ENCODE data around the gene NR1H4. TPM values are rescaled to one million over a fixed set of nuclear protein-coding genes. Genes with fewer than 3 reads are reported as not detected.
"Not testable (repeated sequence)": the region's sequence is repeated elsewhere in the genome, so short reads cannot be mapped to it uniquely, and the experiment has no call there.

NR1H4 gene
- total RNA-seq, 2 donors from 2014 or later = 2.2 to 20.5 TPM

DNA sequence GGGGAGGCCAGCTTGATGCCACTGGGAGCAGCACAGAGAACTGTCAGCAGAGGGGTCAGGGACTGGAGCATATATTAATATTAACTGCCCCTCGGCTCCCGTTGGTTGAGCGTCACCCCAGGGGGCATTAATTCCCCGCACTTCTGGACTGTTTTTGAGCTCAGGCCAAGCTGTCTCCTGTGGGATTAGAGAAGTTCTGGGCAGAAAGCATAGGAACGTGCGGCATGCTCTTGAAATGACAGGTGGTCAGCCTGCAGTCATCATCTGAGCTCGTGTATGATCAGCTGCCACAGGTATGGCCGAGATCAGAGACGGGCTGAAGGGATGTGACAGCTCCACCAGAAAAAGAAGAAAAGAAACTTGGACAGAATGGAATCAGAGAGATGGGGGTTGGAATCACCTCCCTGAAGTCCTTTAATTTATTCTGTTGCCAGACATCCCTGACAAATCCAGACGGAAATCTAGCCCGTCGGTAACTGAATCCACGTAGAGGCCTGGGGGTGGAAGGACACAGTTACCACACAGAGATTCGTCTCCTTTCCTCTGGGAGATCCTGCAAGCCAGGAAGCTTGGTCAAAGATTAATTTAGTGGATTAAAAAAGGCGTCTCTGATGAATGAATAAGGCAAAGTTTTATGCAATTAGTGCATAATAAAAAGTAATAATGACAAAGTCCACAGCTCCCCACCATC lies 23.6 kb downstream of the NR1H4 start:
- DNase-seq = no peak
- Histone ChIP-seq H3K27me3 (no peaks in the 10 kb centered on the region), H3K9ac (ENCODE audit: low read depth in 2 of 2, low read length in 2 of 2) (no peak overlapping the region), H3K9me3 (no peaks in the 10 kb centered on the region), H3K27ac (no peak overlapping the region), H3K4me1 (no peaks in the 10 kb centered on the region), H3K36me3 (no peaks in the 10 kb centered on the region), H3K4me3 (no peak overlapping the region)
- TF ChIP-seq, protein P1, sequence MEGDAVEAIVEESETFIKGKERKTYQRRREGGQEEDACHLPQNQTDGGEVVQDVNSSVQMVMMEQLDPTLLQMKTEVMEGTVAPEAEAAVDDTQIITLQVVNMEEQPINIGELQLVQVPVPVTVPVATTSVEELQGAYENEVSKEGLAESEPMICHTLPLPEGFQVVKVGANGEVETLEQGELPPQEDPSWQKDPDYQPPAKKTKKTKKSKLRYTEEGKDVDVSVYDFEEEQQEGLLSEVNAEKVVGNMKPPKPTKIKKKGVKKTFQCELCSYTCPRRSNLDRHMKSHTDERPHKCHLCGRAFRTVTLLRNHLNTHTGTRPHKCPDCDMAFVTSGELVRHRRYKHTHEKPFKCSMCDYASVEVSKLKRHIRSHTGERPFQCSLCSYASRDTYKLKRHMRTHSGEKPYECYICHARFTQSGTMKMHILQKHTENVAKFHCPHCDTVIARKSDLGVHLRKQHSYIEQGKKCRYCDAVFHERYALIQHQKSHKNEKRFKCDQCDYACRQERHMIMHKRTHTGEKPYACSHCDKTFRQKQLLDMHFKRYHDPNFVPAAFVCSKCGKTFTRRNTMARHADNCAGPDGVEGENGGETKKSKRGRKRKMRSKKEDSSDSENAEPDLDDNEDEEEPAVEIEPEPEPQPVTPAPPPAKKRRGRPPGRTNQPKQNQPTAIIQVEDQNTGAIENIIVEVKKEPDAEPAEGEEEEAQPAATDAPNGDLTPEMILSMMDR (IDR thresholded peaks at IDR 0.05) = no peak
- intact Hi-C loops (cut with DNase I) = no loop called here

DNA sequence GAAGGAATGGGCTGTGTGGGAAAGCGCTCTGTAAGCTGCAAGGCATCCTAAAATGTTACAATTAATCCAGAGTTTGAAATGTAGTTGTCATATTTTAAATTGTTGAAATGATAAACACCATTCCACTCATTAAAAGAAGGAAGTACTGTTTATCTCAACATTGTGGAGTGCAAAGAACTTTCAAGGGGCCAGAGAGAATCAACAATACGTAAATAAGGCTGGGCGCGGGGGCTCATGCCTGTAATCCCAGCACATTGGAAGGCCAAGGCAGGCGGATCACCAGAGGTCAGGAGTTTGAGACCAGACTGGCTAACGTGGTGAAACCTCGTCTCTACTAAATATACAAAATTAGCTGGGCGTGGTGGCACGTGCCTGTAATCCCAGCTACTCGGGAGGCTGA lies 24.5 kb downstream of the NR1H4 start:
- no peaks in the 10 kb centered on the region for H3K27me3 ChIP-seq
- DNase-seq = no peak
- no peaks in the 10 kb centered on the region for H3K36me3 ChIP-seq
- H3K4me3 ChIP-seq = no peak overlapping the region
- no peaks in the 10 kb centered on the region for H3K9me3 ChIP-seq
- no peaks in the 10 kb centered on the region for H3K4me1 ChIP-seq
- H3K9ac ChIP-seq (ENCODE audit: low read depth in 2 of 2, low read length in 2 of 2) = no peak overlapping the region
- H3K27ac ChIP-seq = no peak overlapping the region
- intact Hi-C loops (cut with DNase I) = no loop called here
- TF ChIP-seq, protein P1 (IDR thresholded peaks at IDR 0.05) = no peak

DNA sequence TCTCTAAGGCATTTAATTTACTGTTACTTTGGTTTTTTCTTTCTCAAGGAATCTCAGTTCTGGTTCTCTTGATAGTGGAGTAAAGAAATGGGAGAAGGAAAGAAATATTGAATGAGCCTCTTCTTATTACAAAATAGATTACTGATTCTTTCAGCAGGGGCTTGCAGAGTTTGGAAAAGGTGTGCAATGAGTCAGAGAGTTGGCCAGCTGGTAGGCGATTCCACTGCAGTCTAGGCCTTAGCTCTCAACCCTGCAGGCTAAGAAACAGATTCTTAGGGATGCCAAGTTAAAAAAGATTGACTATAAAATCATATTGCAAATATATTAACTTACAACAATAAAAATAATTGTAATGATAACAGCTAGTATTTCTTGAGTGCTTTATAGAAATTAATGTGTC lies 25.8 kb downstream of the NR1H4 start:
- intact Hi-C loops (cut with DNase I) = no loop called here
- Histone ChIP-seq H3K9ac (ENCODE audit: low read depth in 2 of 2, low read length in 2 of 2) (no peak overlapping the region), H3K9me3 (no peaks in the 10 kb centered on the region), H3K27ac (no peak overlapping the region), H3K4me3 (no peak overlapping the region), H3K36me3 (no peaks in the 10 kb centered on the region), H3K4me1 (no peaks in the 10 kb centered on the region), H3K27me3 (no peaks in the 10 kb centered on the region)
- TF ChIP-seq, protein P1 (IDR thresholded peaks at IDR 0.05) = no peak
- DNase-seq = no peak

DNA sequence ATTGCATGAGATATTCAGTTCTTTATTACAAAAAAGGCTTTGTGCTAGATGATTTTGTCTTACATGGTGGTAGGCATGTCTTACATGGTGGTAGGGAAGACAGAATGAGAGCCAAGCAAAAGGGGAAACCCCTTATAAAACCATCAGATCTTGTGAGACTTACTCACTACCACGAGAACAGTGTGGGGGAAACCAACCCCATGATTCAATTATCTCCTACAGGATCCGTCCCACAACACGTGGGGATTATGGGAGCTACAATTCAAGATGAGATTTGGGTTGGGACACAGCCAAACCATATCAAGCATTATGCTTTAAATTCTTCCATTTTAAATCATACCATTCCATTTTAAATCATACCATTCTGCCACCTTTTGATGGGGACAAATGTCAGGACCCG lies 29.1 kb downstream of the NR1H4 start:
- H3K4me3 ChIP-seq; H3K4me1 ChIP-seq; H3K36me3 ChIP-seq; H3K9ac ChIP-seq (ENCODE audit: low read depth in 2 of 2, low read length in 2 of 2); H3K27me3 ChIP-seq; intact Hi-C loops (cut with DNase I); H3K27ac ChIP-seq; DNase-seq; H3K9me3 ChIP-seq: not testable (repeated sequence)

DNA sequence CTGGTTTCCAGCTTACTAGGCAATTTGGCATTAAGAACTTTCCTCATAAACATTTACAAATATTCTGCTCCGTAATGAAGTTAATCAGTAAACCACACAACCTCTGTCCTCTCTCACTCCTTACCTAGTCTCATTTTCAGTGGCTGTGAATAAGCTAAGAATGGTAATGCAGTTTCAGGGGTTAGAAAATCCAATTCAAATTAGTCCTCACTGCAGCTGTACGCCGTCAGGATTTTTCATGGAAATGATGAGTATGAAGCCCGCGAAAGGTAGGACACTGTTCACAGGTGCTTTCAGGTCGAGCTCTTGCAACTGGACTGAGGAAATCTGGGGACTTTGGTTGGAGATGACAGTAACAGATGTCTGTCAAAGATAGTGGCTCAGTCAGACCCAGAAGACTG lies 29.6 kb downstream of the NR1H4 start:
- Histone ChIP-seq H3K9me3 (no peaks in the 10 kb centered on the region), H3K27ac (no peak overlapping the region), H3K4me3 (no peak overlapping the region), H3K9ac (ENCODE audit: low read depth in 2 of 2, low read length in 2 of 2) (no peak overlapping the region), H3K36me3 (no peaks in the 10 kb centered on the region), H3K4me1 (no peaks in the 10 kb centered on the region), H3K27me3 (no peaks in the 10 kb centered on the region)
- intact Hi-C loops (cut with DNase I) = no loop called here
- no peak for DNase-seq
- TF ChIP-seq, protein P1 (IDR thresholded peaks at IDR 0.05) = no peak

DNA sequence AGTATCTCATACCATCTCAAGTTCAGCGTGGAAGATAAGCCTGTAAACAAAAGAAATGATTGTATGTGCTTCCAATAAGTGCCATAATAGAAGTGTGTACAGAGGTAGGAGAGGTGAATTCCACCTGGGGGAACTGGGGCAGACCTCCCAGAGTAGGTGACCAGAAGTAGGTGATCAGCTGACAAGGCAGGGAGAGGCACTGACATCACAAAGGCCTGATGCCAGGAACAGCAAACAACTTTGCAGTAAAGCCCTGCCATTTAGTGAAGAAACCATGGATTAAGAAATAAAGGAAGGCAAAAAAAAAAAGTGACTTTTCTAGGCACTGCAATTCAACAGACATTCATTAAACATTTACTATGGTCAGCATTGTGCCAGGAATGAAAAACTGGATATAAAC lies 31.1 kb downstream of the NR1H4 start:
- intact Hi-C loops (cut with DNase I) = no loop called here
- Histone ChIP-seq H3K9me3 (no peaks in the 10 kb centered on the region), H3K36me3 (no peaks in the 10 kb centered on the region), H3K4me1 (no peaks in the 10 kb centered on the region), H3K27ac (peak overlapping the region; percentile 57), H3K9ac (ENCODE audit: low read depth in 2 of 2, low read length in 2 of 2) (no peak overlapping the region), H3K4me3 (no peak overlapping the region), H3K27me3 (no peaks in the 10 kb centered on the region)
- TF ChIP-seq, protein P1 (IDR thresholded peaks at IDR 0.05) = no peak
- DNase-seq = peak; percentile 36

All from colonic mucosa (tissue), 4 donors.